Spleen (tissue), 11 donors: ENCODE measurements around the gene XYLT1. TPM values are rescaled to one million over a fixed set of nuclear protein-coding genes. Genes with fewer than 3 reads are reported as not detected.
A peak's percentile ranks its signal among the peaks of the same experiment; 100 is the strongest.

Experiments used
- DNase-seq: peaks from one replicate; pipeline ENCODE4 v3.0.0-alpha.2; 2020
- H3K27ac ChIP-seq, 8 donors: fragments of 200-600 bp; sonication (generic) in 7 of 8; 1 replicate in 4 of 8; 2 replicates in 4 of 8; pipeline versions ENCODE4 v1.5.0 to v1.8.0; 2016 to 2021; ENCODE audit warnings: inconsistent platforms in 4 of 8, mild to moderate bottlenecking in 4 of 8, moderate library complexity in 1 of 8
- H3K27me3 ChIP-seq, 7 donors: fragments of 200-600 bp; sonication (generic) in 6 of 7; replicated peaks in 1 of 7; 1 replicate in 4 of 7; 2 replicates in 3 of 7; pipeline versions ENCODE4 v1.5.0 to v1.8.0; 2016 to 2021; ENCODE audit warnings: inconsistent platforms in 3 of 7, mild to moderate bottlenecking in 1 of 7
- H3K36me3 ChIP-seq, 6 donors: fragments of 200-600 bp; sonication (generic) in 5 of 6; 1 replicate in 4 of 6; 2 replicates in 2 of 6; pipeline versions ENCODE4 v1.5.0 to v1.8.0; 2016 to 2021; ENCODE audit warnings: inconsistent platforms in 2 of 6
- H3K4me1 ChIP-seq, 6 donors: fragments of 200-600 bp; sonication (generic) in 5 of 6; 1 replicate in 3 of 6; 2 replicates in 3 of 6; pipeline versions ENCODE4 v1.5.0 to v1.8.0; 2016 to 2021; ENCODE audit warnings: inconsistent platforms in 3 of 6
- H3K4me3 ChIP-seq, 8 donors: fragments of 200-600 bp; sonication (generic) in 7 of 8; 1 replicate in 4 of 8; 2 replicates in 4 of 8; pipeline versions ENCODE4 v1.5.0 to v1.8.0; 2016 to 2021; ENCODE audit warnings: inconsistent platforms in 4 of 8, mild to moderate bottlenecking in 4 of 8, moderate library complexity in 2 of 8
- H3K9me3 ChIP-seq, 8 donors: fragments of 200-600 bp; sonication (generic) in 7 of 8; 1 replicate in 4 of 8; 2 replicates in 4 of 8; pipeline versions ENCODE4 v1.5.0 to v1.8.0; 2016 to 2021; ENCODE audit warnings: inconsistent platforms in 4 of 8
- CTCF ChIP-seq, 11 experiments: fragments of 200-600 bp in 7 of 11; fragments of 450-650 bp in 4 of 11; sonication (generic) in 4 of 11; IDR thresholded peaks in 8 of 11; conservative IDR thresholded peaks in 3 of 11; 1 replicate in 7 of 11; 2 replicates in 4 of 11; pipeline versions ENCODE4 v1.4.0 to v1.8.0; 2016 to 2021; ENCODE audit warnings: antibody characterized with exemption in 11 of 11, inconsistent platforms in 4 of 11, mild to moderate bottlenecking in 1 of 11
- POLR2A ChIP-seq, 3 donors: fragments of 450-650 bp; IDR thresholded peaks; one replicate each; pipeline ENCODE4 v1.5.1; 2017; ENCODE audit warnings: antibody characterized with exemption in 3 of 3, mild to moderate bottlenecking in 1 of 3
- POLR2AphosphoS5 ChIP-seq, 3 donors: sonication (generic); formaldehyde crosslinking; IDR thresholded peaks; one replicate each; pipeline ENCODE4 v1.5.1; 2017; ENCODE audit warnings: antibody characterized with exemption in 3 of 3
- WGBS, 5 donors: extraction: QIAGEN DNeasy Blood & Tissue Kit in 3 of 5; methylation state at CpG; one replicate each; pipeline versions ENCODE4 v1.1.5 to v1.1.7; 2013 to 2018; 5-methylcytosine and 5-hydroxymethylcytosine counted together
- intact Hi-C: fragments of 100-400 bp; cut with DNase I; formaldehyde crosslinking; loops from one replicate; pipeline ENCODE4 v1.15.0; 2023; ENCODE audit warnings: low total_unique reads
- polyA plus RNA-seq, 3 donors: library from polyadenylated mRNA; stranded (reverse); fragments of 200-250 nt; gene quantifications; one replicate each; pipeline ENCODE4 v1.2.1, GENCODE V29; 2013
- total RNA-seq, 7 donors: library from RNA; depleted of rRNA in 3 of 7; stranded (reverse); fragments of >200 nt in 3 of 7; fragmentation: NEBNext Ultra II Directional in 4 of 7; extraction: Animal tissue kit (Norgen Biotek cat#: 25700) in 4 of 7; gene quantifications; one replicate each; pipeline versions ENCODE4 v1.1.0 to v1.2.1, GENCODE V29; 2016 to 2021
- donor health status: healthy with polysubstance abuse.
- donor health status: DM: no; HTN: no; CAD: no; lungs with moderate emphysema.
- donor health status: DM: no; HTN: no; CAD: no.
- donor health status: Bipolar disorder and iron deficiency.
- donor health status: healthy.
- donor health status: DM: no; HTN: no; CAD: no.
- donor health status: DM: yes; HTN: yes; CAD: no.

XYLT1 gene
- total and polyA plus RNA-seq, 10 donors, result 2.1 to 40.7 (median 23.5) TPM

- no peak overlapping the region for H3K27ac ChIP-seq
- H3K36me3 ChIP-seq, result peaks cover 0 to 33% (median 0%) of the 10 kb centered on the region in 6 donors
- H3K9me3 ChIP-seq, result no peaks in the 10 kb centered on the region
- TF ChIP-seq POLR2A (IDR thresholded peaks at IDR 0.05), result no peak
- no peak for TF ChIP-seq POLR2AphosphoS5 (IDR thresholded peaks at IDR 0.05)
- TF ChIP-seq CTCF (IDR thresholded peaks at IDR 0.05 in 8 of 11, conservative IDR thresholded peaks at IDR 0.05 in 3 of 11), result no peak
- H3K4me1 ChIP-seq, result peaks cover 0 to 32% (median 12%) of the 10 kb centered on the region in 6 donors
- H3K4me3 ChIP-seq, result no peak overlapping the region
- intact Hi-C loops, result no loop called here
- 75 to 94% (median 85%) methylated on average over 8 of the region's 8 CpGs for WGBS, 5 donors
- H3K27me3 ChIP-seq, result no peaks in the 10 kb centered on the region
- no peak for DNase-seq
Observed at GRCh38 chr16:17241264-17241835, 229.4 kb downstream of the XYLT1 start.

GRCh38 chr16:17238285-17239028, 232.3 kb downstream of the XYLT1 start:
- H3K27me3 ChIP-seq, result no peaks in the 10 kb centered on the region
- intact Hi-C loops, result no loop called here
- peak overlapping the region in 1 of 8 donors; percentile 21 for H3K27ac ChIP-seq
- no peak for DNase-seq
- TF ChIP-seq CTCF (IDR thresholded peaks at IDR 0.05 in 8 of 11, conservative IDR thresholded peaks at IDR 0.05 in 3 of 11) (no peak), POLR2AphosphoS5 (IDR thresholded peaks at IDR 0.05) (no peak), POLR2A (IDR thresholded peaks at IDR 0.05) (no peak)
- WGBS, 5 donors, result 63 to 85% (median 76%) methylated on average over 8 of the region's 8 CpGs
- H3K4me1 ChIP-seq, result peaks cover 0 to 38% (median 12%) of the 10 kb centered on the region in 6 donors
- H3K4me3 ChIP-seq, result no peak overlapping the region
- H3K36me3 ChIP-seq, result peaks cover 0 to 27% (median 0%) of the 10 kb centered on the region in 6 donors
- H3K9me3 ChIP-seq, result no peaks in the 10 kb centered on the region

- Histone ChIP-seq H3K4me3 (no peak overlapping the region), H3K27me3 (no peaks in the 10 kb centered on the region), H3K9me3 (no peaks in the 10 kb centered on the region), H3K4me1 (peaks cover 0 to 40% (median 12%) of the 10 kb centered on the region in 6 donors), H3K36me3 (peaks cover 0 to 35% (median 0%) of the 10 kb centered on the region in 6 donors), H3K27ac (peak overlapping the region in 2 of 8 donors; percentile 8 to 11)
- WGBS, 5 donors, result 30 to 61% (median 42%) methylated on average over 8 of the region's 8 CpGs
- intact Hi-C loops, result no loop called here
- TF ChIP-seq POLR2A (IDR thresholded peaks at IDR 0.05) (no peak), CTCF (IDR thresholded peaks at IDR 0.05 in 8 of 11, conservative IDR thresholded peaks at IDR 0.05 in 3 of 11) (no peak), POLR2AphosphoS5 (IDR thresholded peaks at IDR 0.05) (no peak)
- no peak for DNase-seq
Observed at GRCh38 chr16:17237350-17237944, 233.3 kb downstream of the XYLT1 start.
